ENCODE measurements around the gene DHRS7.

DNA sequence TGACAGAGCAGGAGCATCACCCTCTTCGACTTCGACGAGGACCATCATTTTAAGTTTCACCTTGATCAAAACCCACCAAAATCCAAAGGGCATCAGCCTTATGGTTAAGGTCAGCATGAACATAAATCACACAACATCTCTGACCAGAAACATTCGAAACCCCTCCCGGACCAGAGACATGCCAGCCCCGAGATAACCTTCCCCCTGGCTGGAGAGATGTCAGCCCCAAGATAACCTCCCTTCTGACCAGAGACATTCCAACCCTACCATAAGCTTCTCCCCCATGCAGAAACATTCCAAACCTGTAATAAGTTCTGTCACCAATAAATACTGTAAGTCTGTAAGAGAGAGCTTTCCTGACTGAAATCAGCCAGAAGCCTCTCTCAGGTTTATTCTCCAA, 67.2 kb downstream of the DHRS7 start:
- TF ChIP-seq POLR2A (IDR thresholded peaks at IDR 0.05), result no peak
- TF ChIP-seq, protein P1, sequence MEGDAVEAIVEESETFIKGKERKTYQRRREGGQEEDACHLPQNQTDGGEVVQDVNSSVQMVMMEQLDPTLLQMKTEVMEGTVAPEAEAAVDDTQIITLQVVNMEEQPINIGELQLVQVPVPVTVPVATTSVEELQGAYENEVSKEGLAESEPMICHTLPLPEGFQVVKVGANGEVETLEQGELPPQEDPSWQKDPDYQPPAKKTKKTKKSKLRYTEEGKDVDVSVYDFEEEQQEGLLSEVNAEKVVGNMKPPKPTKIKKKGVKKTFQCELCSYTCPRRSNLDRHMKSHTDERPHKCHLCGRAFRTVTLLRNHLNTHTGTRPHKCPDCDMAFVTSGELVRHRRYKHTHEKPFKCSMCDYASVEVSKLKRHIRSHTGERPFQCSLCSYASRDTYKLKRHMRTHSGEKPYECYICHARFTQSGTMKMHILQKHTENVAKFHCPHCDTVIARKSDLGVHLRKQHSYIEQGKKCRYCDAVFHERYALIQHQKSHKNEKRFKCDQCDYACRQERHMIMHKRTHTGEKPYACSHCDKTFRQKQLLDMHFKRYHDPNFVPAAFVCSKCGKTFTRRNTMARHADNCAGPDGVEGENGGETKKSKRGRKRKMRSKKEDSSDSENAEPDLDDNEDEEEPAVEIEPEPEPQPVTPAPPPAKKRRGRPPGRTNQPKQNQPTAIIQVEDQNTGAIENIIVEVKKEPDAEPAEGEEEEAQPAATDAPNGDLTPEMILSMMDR (IDR thresholded peaks at IDR 0.05), result no peak
